T-helper 1 cell (primary cell): Measurements from ENCODE around the gene CFAP46.
"Not testable (repeated sequence)": the region's sequence is repeated elsewhere in the genome, so short reads cannot be mapped to it uniquely, and the experiment has no call there.

Experiments used
- DNase-seq, 5 donors: peaks; one replicate each; pipeline ENCODE4 v3.0.0-alpha.2; 2012 to 2020

Gene CFAP46

GRCh38 chr10:132840698-132841614 is 101.4 kb downstream of the CFAP46 start:
- DNase-seq, result no peak

GRCh38 chr10:132839061-132839460 is 103.3 kb downstream of the CFAP46 start:
- DNase-seq, result no peak

DNA sequence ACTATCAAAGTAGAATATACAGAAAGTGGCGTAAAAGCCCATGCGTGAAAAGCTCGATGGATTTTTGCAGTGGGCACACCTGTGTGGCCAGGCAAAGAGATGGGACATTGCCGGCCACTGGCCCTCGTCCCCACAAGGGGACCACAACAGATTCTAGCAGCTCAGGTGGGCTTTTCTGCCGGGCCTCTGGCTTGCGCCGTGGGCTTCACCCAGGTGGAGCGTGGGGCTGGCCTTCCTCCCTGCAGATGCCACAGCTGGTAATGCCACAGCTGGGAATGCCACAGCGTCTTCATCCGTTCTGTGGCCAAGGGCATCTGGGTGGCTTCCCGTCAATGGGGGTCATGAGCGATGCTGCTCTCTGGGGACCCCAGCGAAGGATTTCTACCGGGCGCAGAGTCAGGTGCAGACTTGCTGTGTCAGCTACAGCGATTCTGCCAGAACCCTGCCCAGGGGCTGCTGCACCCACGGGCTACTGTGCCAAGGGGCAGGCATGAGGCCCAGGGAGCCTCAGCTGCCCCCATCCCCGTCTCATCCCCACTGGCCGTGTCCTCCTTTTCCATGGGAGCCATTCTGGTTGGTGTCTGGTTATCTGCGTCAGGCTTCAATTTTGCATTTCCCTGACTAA is 103.9 kb downstream of the CFAP46 start:
- no peak for DNase-seq

DNA sequence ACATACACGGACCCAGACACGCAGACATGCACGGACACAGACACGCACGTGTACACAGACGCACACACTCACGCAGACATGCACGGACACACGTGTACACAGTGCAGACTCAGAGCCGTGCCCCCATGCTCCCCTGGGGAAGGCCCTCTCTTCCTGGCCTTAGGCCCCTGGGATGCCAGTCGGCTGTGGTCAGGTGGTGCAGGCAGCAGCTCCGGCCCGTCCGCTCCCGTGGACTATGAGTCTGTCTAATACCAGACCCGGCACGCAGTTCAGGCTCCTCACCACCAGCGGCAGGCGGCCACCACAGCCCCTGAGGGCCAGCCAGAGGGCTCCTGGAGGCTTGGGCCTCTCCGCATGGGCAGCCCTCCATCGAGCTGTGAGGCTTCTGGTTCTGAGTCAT is 104.5 kb downstream of the CFAP46 start:
- no peak for DNase-seq

DNA sequence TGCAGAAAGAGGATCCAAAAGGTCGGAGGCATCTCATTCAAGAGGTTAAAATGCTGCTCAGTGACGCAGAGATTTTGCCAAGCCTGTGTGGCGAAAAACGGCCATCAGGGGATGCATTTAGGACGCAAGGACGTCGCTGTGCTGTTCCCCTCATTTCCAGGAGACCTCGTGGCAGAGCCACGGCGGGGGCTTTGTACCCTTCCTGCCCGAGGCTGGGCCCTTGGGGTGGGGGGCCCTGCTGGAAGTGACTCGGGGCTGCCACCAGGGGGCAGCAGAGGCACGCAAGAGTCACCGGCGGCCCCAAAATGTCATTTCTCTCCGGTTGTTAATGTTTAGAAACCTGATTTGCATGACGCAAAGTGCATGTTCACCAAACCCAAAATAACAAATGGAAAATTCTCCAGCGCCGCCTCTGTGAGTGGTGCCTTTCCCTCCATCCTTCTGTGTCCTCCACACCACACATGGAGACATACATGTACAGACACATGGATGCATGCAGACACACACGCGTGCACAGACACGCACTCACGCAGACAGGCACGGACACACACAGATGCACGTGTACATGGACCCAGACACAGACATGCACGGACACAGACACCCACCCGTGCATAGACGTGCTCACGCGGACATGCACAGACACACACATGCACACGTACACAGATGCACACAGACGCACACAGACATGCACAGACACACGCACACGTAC is 105.4 kb downstream of the CFAP46 start:
- peak in 3 of 5 donors; percentile 6 to 40 (median 26) for DNase-seq

- DNase-seq, result no peak
Measured at GRCh38 chr10:132836248-132836831, 106.0 kb downstream of the CFAP46 start.

DNA sequence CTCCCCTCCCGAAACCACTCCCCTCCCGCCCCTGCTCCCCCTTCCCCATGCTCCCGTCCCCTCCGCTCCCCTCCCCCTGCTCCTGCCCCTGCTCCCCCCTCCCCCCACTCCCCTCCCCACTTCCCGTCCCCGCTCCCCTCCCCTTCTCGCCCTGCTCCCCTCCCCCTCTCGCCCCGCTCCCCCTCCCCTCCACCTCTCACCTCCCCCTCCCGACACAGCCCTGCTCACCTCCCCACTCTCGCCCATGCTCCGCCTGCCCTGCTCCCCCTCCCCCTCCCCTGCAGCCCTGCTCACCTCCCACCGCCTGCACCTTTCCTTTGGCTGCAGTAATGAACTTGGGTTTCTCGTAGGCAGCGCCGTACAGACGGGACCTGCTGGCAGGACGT is 106.5 kb downstream of the CFAP46 start:
- DNase-seq, result no peak

- no peak for DNase-seq
Measured at GRCh38 chr10:132834891-132835847, 107.2 kb downstream of the CFAP46 start.

- no peak for DNase-seq
Measured at GRCh38 chr10:132834311-132834761, 108.0 kb downstream of the CFAP46 start.

DNA sequence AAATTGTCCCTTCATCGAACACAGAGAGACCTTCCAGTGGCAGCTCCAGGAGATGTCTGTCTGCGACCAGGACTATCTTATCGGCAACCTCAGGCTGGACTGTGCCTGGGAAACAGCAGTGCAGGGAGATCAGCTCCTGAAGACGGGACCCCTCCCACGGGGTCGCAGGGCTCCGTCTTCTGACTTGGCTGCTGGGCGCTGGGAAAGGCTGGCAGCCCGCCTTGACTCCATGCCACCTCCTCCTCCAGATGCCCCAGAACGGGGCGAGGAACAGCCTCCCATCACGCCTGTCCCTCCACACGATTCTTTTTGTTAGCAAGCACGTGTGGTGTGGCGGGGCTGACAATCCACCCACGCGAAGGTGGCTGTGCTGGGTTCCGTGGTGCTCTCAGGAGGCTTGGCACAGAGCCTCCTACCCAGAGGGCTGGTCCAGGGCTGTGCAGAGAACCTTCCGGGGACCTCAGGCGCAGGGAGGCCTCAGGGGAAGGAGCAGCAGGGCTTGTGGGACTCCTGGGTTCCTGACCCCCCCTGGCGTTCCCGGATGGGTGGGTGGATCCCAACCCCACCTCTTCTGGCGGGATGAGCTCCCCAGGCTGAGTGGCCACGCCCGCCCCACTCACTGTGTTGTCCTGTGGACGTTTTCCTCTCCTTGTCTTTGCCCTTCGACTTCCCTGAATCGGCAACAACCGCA is 108.8 kb downstream of the CFAP46 start:
- no peak for DNase-seq

DNA sequence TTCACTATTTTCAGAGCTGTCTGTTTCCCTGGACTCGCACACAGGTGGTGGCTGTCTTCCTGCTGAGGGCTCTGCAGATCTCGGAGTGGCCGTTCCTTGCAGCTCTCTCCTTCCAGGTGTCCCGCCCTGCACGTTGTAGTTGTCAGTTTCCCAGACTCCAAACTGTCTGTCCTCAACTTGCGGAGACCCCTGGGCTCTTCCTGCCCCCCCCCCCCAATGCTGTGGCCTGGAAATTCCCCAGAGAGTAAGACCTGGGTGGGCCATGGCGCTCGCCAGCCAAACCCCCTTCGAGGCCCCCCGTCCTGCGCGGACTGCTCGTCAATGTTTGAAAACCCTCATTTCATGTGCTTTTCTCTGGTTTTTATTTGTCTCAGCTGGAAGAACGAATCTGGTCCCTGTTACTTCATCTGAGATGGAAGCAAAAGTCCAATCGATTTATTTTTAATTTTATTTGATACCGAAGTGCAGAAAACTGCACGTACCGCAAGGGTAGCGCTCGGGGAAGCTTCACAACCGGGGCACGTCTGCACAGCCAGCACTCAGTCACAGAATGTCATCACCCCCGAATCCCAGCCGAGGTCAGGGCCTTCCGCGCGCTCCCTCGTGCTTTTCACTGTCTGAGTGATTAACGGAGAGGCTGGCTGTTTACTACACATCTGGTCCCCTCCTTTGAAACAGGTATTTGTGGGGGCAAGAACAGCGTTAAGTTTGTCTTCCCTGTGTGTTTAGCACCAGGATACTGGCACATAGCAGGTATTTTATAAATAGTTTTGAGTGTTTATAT is 110.0 kb downstream of the CFAP46 start:
- no peak for DNase-seq

DNA sequence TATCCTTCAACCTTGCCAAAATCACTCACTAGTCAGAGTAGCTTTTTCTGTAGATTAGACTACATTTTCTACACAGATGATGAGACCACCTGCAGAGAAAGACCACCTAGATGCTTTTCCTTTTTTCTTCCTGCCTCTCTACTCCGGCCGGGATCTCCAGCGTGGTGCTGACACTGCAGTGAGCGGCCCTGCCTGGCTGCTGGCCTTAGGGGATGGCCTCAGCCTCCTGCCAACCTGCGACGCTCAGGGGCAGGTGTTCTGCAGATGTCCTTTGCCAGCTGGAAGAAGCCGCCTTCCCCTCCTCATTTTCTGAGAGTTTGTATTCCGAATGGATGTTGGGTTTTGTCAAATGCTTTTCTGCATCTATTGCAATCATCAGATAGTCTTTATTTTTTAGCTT is 113.0 kb downstream of the CFAP46 start:
- no peak for DNase-seq

GRCh38 chr10:132828681-132829080 is 113.7 kb downstream of the CFAP46 start:
- no peak for DNase-seq

DNA sequence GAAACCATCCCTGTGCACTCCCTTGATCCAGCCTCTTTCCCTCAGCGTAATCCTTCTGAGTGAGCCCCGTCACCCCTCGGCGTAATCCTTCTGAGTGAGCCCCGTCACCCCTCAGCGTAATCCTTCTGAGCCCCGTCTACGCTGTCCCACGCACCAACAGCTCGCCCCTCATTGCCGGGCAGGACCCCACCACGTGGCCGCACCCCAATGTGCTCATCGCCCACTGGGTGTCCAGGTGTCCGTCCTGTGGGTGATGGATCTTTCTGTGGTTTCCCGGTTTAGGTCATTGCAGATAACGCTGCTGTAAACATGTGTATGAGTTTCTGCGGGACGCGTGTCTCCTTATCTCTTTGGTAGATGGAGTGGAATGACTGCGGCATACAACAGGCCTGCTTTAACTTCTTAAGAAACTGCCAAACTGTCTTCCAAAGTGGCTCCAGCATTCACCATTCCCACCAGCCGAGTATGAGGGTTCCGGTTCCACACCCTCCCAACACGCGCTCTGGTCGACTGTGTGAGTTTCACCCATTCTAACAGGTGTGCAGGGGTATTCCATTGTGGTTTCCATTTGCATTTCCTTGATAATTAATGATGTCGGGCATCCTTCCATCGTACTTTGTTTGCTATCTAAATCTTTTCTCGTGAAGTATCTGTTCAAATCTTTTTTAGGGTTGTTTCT is 114.4 kb downstream of the CFAP46 start:
- DNase-seq, result no peak

DNA sequence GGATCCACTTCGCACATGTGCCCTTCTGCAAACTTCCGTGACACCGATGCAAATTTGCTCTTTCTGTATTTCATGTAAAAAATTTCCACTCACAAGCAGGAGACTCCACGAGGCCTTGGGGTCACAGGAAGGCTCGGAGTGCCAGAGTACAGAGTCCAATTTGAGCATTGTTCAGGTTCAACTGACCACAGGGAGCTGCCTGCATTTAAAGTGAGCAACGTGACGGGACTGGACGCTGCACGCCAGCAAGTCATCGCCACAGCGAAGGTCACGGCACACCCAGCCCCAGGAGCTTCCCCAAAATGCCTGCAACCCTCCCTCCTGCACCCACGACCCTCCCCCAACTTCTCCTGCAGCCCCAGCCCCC is 115.0 kb downstream of the CFAP46 start:
- DNase-seq, result no peak

DNA sequence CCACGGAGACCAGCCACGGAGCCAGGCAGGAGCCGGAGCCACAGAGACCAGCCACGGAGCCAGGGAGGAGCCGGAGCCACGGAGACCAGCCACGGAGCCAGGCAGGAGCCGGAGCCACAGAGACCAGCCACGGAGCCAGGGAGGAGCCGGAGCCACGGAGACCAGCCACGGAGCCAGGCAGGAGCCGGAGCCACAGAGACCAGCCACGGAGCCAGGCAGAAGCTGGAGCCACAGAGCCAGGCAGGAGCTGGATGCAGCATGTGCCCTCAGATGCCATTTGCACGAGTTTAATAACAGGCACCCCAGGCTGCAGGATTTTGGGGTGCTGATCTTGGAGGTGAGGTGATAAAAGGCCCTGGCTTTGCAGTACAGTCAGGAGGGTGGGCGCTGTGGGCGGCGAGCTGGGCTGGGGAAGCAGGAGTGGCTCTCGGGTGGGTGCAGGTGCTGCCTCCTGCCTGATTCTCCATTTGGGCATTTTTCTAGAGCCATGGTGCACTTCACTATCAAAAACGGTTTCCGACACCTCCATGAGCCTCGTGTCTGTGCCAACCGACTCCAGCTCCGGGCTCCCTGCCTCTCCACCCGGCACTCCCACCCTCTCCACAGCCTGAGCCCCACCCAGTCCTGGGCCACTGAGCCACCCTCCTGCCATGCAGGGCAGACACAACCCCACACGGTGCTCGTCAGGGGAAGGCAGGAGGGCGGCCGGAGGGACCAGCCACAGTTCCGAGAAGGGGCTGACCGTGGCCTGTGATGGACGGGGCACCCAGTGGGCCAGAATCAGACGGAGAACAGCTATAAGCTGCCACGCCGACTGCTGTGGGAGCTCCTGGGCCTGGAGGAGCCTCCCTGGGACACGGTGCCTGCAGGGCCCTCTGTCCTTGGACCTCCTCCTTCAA is 115.6 kb downstream of the CFAP46 start:
- no peak for DNase-seq

DNA sequence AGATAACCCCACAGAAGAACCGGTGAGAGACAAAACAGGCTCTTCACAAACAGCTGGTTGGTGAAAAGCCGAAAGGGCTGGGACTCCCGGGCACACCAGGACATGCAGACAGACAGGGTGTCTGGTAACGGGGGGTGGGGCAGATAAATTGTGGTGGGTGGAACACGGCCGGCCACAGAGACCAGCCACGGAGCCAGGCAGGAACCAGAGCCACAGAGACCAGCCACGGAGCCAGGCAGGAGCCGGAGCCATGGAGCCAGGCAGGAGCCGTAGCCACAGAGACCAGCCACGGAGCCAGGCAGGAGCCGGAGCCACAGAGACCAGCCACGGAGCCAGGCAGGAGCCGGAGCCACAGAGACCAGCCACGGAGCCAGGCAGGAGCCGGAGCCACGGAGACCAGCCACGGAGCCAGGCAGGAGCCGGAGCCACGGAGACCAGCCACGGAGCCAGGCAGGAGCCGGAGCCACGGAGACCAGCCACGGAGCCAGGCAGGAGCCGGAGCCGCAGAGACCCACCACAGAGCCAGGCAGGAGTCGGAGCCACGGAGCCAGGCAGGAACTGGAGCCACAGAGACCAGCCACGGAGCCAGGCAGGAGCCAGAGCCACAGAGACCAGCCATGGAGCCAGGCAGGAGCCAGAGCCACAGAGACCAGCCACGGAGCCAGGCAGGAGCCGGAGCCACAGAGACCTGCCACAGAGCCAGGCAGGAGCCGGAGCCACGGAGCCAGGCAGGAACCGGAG is 116.4 kb downstream of the CFAP46 start:
- DNase-seq, result not testable (repeated sequence)

- DNase-seq, result no peak
Measured at GRCh38 chr10:132820056-132820455, 122.3 kb downstream of the CFAP46 start.
